T-helper 2 cell treated with Interferon-gamma antibody and Interleukin-4, amounts not matched to agents 5 μg/mL and 100 μg/mL, for 36 hours (primary cell): Measurements from ENCODE around the gene GNG13.
"Not testable (repeated sequence)": the region's sequence is repeated elsewhere in the genome, so short reads cannot be mapped to it uniquely, and the experiment has no call there.

Experiments
- DNase-seq: peaks from one replicate; pipeline ENCODE4 v3.0.0; 2021; ENCODE audit warnings: low spot score
- H3K27ac Mint-ChIP-seq: one replicate; pipeline ENCODE4 v1.8.0; 2021; ENCODE audit warnings: mild to moderate bottlenecking, mixed read lengths
- H3K27me3 Mint-ChIP-seq: one replicate; pipeline ENCODE4 v1.8.0; 2021; ENCODE audit warnings: low read depth, mixed read lengths
- H3K36me3 Mint-ChIP-seq: one replicate; pipeline ENCODE4 v1.8.0; 2021; ENCODE audit warnings: low read depth, mixed read lengths
- H3K4me1 Mint-ChIP-seq: one replicate; pipeline ENCODE4 v1.8.0; 2021; ENCODE audit warnings: low read depth, mixed read lengths
- H3K4me3 Mint-ChIP-seq: one replicate; pipeline ENCODE4 v1.8.0; 2022; ENCODE audit warnings: mild to moderate bottlenecking, moderate library complexity, mixed read lengths
- H3K9me3 Mint-ChIP-seq: one replicate; pipeline ENCODE4 v1.8.0; 2021; ENCODE audit warnings: mixed read lengths

The GNG13 gene

DNA sequence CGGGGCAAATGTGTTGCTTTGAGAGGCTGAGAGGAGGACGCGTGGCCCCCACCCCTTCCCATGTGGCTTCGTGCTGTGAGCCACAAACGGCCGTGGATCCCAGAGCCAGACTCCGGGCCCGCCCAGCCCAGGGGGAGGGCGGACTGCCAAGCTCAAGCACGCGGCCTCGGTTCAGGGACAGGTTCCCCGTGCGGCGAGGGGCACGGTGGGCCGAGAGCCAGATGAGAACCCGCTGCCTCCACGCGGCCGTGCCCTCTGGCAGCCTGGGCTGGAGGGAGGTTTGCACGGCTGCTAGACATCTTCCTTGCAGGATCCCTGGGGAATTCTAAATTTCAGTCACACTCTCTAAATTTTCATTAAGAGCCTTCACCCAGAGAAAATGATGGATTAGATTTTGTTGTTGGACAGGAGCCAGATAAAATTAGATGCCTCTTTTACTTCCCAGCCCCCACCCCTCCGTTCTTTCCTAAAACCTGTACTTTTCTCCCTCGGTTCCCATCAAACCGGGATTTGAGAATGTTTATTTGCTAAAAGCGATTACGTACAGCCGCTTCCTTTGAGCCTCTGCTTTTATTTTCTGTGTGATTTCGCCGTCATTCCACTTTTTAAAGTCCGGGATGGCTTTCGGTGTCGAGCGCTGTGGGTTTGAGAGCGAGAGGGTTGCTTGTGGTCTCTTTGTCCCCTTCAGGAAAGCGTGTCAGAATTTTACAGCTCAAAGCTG, 25.0 kb upstream of the GNG13 start:
- no peaks in the 10 kb centered on the region for H3K4me1 Mint-ChIP-seq
- H3K36me3 Mint-ChIP-seq = no peaks in the 10 kb centered on the region
- no peak overlapping the region for H3K4me3 Mint-ChIP-seq
- no peaks in the 10 kb centered on the region for H3K27me3 Mint-ChIP-seq
- no peak for DNase-seq
- H3K27ac Mint-ChIP-seq = no peak overlapping the region
- H3K9me3 Mint-ChIP-seq = no peaks in the 10 kb centered on the region

GRCh38 chr16:824601-825000, 24.1 kb upstream of the GNG13 start:
- no peak for DNase-seq
- no peak overlapping the region for H3K27ac Mint-ChIP-seq
- no peaks in the 10 kb centered on the region for H3K36me3 Mint-ChIP-seq
- H3K27me3 Mint-ChIP-seq = no peaks in the 10 kb centered on the region
- H3K4me3 Mint-ChIP-seq = no peak overlapping the region
- no peaks in the 10 kb centered on the region for H3K9me3 Mint-ChIP-seq
- peaks cover 5% of the 10 kb centered on the region for H3K4me1 Mint-ChIP-seq

DNA sequence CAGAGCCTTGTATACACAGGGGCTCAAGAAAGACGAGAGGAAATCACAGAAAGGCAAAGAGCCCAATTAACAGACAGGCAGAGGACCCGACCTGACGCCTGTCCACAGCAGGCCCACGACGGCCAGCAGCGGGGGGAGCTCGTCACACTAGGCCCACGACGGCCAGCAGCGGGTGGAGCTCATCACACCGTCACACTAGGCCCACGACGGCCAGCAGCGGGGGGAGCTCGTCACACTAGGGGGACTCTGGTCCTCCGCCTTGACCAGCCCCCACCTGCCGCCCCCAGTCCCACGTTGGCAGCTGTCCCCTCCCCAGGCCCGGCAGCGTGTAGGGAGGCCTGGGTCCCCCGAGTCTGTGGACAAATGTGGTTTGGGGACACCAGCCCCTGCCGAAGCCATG, 23.7 kb upstream of the GNG13 start:
- no peaks in the 10 kb centered on the region for H3K27me3 Mint-ChIP-seq
- no peak overlapping the region for H3K4me3 Mint-ChIP-seq
- peaks cover 9% of the 10 kb centered on the region for H3K4me1 Mint-ChIP-seq
- no peaks in the 10 kb centered on the region for H3K36me3 Mint-ChIP-seq
- H3K27ac Mint-ChIP-seq = no peak overlapping the region
- no peak for DNase-seq
- no peaks in the 10 kb centered on the region for H3K9me3 Mint-ChIP-seq

GRCh38 chr16:822909-823297, 22.4 kb upstream of the GNG13 start:
- H3K27ac Mint-ChIP-seq = no peak overlapping the region

GRCh38 chr16:822174-822908, 21.8 kb upstream of the GNG13 start:
- H3K27me3 Mint-ChIP-seq = no peaks in the 10 kb centered on the region
- H3K9me3 Mint-ChIP-seq = no peaks in the 10 kb centered on the region
- no peaks in the 10 kb centered on the region for H3K36me3 Mint-ChIP-seq
- no peak overlapping the region for H3K27ac Mint-ChIP-seq
- H3K4me1 Mint-ChIP-seq = peaks cover 9% of the 10 kb centered on the region
- DNase-seq = no peak
- no peak overlapping the region for H3K4me3 Mint-ChIP-seq

More at GRCh38 chr16:822909-823297, 22.4 kb upstream of the GNG13 start:
- H3K9me3 Mint-ChIP-seq = no peaks in the 10 kb centered on the region
- H3K4me3 Mint-ChIP-seq = no peak overlapping the region
- no peaks in the 10 kb centered on the region for H3K36me3 Mint-ChIP-seq
- peaks cover 9% of the 10 kb centered on the region for H3K4me1 Mint-ChIP-seq
- no peaks in the 10 kb centered on the region for H3K27me3 Mint-ChIP-seq
- no peak for DNase-seq

GRCh38 chr16:821751-822150, 21.2 kb upstream of the GNG13 start:
- DNase-seq = no peak
- Mint-ChIP-seq H3K36me3 (no peaks in the 10 kb centered on the region), H3K4me3 (no peak overlapping the region), H3K27me3 (no peaks in the 10 kb centered on the region), H3K9me3 (no peaks in the 10 kb centered on the region), H3K27ac (no peak overlapping the region), H3K4me1 (peaks cover 9% of the 10 kb centered on the region)

GRCh38 chr16:820748-821147, 20.2 kb upstream of the GNG13 start:
- no peaks in the 10 kb centered on the region for H3K27me3 Mint-ChIP-seq
- no peak overlapping the region for H3K27ac Mint-ChIP-seq
- H3K9me3 Mint-ChIP-seq = no peaks in the 10 kb centered on the region
- H3K36me3 Mint-ChIP-seq = no peaks in the 10 kb centered on the region
- peaks cover 9% of the 10 kb centered on the region for H3K4me1 Mint-ChIP-seq
- H3K4me3 Mint-ChIP-seq = no peak overlapping the region
- no peak for DNase-seq

GRCh38 chr16:820044-820408, 19.5 kb upstream of the GNG13 start:
- Mint-ChIP-seq H3K27ac (peak overlapping the region; percentile 87), H3K4me3 (peak overlapping the region; percentile 34)
- not testable (repeated sequence) for H3K9me3 Mint-ChIP-seq, DNase-seq, H3K4me1 Mint-ChIP-seq, H3K36me3 Mint-ChIP-seq, H3K27me3 Mint-ChIP-seq

- peak overlapping the region; percentile 87 for H3K27ac Mint-ChIP-seq
- peak; percentile 40 for DNase-seq
Observed at GRCh38 chr16:819336-820043, 19.0 kb upstream of the GNG13 start.

GRCh38 chr16:818592-818991, 18.1 kb upstream of the GNG13 start:
- no peak for DNase-seq
- no peak overlapping the region for H3K27ac Mint-ChIP-seq
- no peaks in the 10 kb centered on the region for H3K9me3 Mint-ChIP-seq
- H3K27me3 Mint-ChIP-seq = peaks cover 5% of the 10 kb centered on the region
- peaks cover 9% of the 10 kb centered on the region for H3K4me1 Mint-ChIP-seq
- no peak overlapping the region for H3K4me3 Mint-ChIP-seq
- H3K36me3 Mint-ChIP-seq = no peaks in the 10 kb centered on the region

More at GRCh38 chr16:819336-820043, 19.0 kb upstream of the GNG13 start:
- Mint-ChIP-seq H3K4me1 (peaks cover 9% of the 10 kb centered on the region), H3K9me3 (no peaks in the 10 kb centered on the region), H3K4me3 (peak overlapping the region; percentile 66), H3K36me3 (no peaks in the 10 kb centered on the region), H3K27me3 (no peaks in the 10 kb centered on the region)

DNA sequence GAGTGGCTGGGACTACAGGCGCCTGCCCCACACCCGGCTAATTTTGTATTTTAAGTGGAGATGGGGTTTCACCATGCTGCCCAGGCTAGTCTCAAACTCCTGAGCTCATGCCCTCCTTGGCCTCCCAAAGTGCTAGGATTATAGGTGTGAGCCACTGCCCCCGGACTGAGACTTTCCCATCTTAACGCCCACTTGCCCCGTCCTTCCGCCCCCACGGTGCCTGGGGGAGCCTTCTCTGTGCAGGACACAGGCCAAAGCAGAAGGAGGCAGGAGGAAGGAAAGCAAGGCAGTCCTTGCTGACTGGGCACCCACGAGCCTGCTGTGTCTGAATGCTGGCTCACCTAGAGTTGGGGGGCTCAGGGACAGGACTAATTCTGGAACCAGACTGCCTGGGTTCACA, 17.6 kb upstream of the GNG13 start:
- peaks cover 5% of the 10 kb centered on the region for H3K27me3 Mint-ChIP-seq
- no peaks in the 10 kb centered on the region for H3K36me3 Mint-ChIP-seq
- H3K4me3 Mint-ChIP-seq = no peak overlapping the region
- no peaks in the 10 kb centered on the region for H3K9me3 Mint-ChIP-seq
- H3K27ac Mint-ChIP-seq = no peak overlapping the region
- peaks cover 9% of the 10 kb centered on the region for H3K4me1 Mint-ChIP-seq
- no peak for DNase-seq

GRCh38 chr16:817001-817906, 16.7 kb upstream of the GNG13 start:
- DNase-seq = no peak
- H3K36me3 Mint-ChIP-seq = no peaks in the 10 kb centered on the region
- H3K9me3 Mint-ChIP-seq = no peaks in the 10 kb centered on the region
- no peak overlapping the region for H3K4me3 Mint-ChIP-seq
- H3K4me1 Mint-ChIP-seq = peaks cover 9% of the 10 kb centered on the region
- H3K27me3 Mint-ChIP-seq = peaks cover 10% of the 10 kb centered on the region
- H3K27ac Mint-ChIP-seq = no peak overlapping the region

- H3K4me3 Mint-ChIP-seq = no peak overlapping the region
- no peaks in the 10 kb centered on the region for H3K36me3 Mint-ChIP-seq
- no peak for DNase-seq
- peaks cover 14% of the 10 kb centered on the region for H3K27me3 Mint-ChIP-seq
- no peak overlapping the region for H3K27ac Mint-ChIP-seq
- peaks cover 9% of the 10 kb centered on the region for H3K4me1 Mint-ChIP-seq
- no peaks in the 10 kb centered on the region for H3K9me3 Mint-ChIP-seq
Observed at GRCh38 chr16:815861-816260, 15.3 kb upstream of the GNG13 start.
